HepG2 (cell line): Measurements from ENCODE around the gene SIX5. TPM values are rescaled to one million over a fixed set of nuclear protein-coding genes. Genes with fewer than 3 reads are reported as not detected.

Source experiments
- DMAP1 ChIP-seq: IDR thresholded peaks from 2 replicates; pipeline ENCODE4 v1.6.1; 2016
- NFRKB ChIP-seq: fragments of 450-650 bp; IDR thresholded peaks from 2 replicates; pipeline ENCODE4 v1.6.1; 2017
- NR0B2 ChIP-seq: sonication (generic); formaldehyde crosslinking; IDR thresholded peaks from 2 replicates; pipeline ENCODE4 v1.4.0; 2020; ENCODE audit warnings: mild to moderate bottlenecking, missing genetic modification reagents
- SIN3B ChIP-seq: fragments of 150-350 bp; IDR thresholded peaks from 2 replicates; pipeline ENCODE4 v1.6.1; 2014; ENCODE audit warnings: low read length
- SP1 ChIP-seq, 2 experiments: fragments of 450-650 bp in 1 of 2; sonication (generic) in 1 of 2; formaldehyde crosslinking in 1 of 2; IDR thresholded peaks; 2 replicates each; pipeline versions ENCODE4 v1.4.0 to v1.6.1; 2016 to 2020; ENCODE audit warnings: missing genetic modification reagents in 1 of 2
- TCF12 ChIP-seq, 2 experiments: fragments of 450-650 bp in 1 of 2; sonication (generic) in 1 of 2; formaldehyde crosslinking in 1 of 2; IDR thresholded peaks; 2 replicates each; pipeline versions ENCODE4 v1.6.1 to v1.8.0; 2017 to 2022; ENCODE audit warnings: antibody characterized with exemption in 1 of 2, mild to moderate bottlenecking in 1 of 2, missing genetic modification reagents in 1 of 2, moderate library complexity in 1 of 2
- TFDP1 ChIP-seq: IDR thresholded peaks from 2 replicates; pipeline ENCODE4 v1.6.1; 2016; ENCODE audit warnings: missing compliant biosample characterization, missing genetic modification reagents, borderline replicate concordance
- TFDP2 ChIP-seq: sonication (generic); formaldehyde crosslinking; IDR thresholded peaks from 2 replicates; pipeline ENCODE4 v1.4.0; 2020; ENCODE audit warnings: missing genetic modification reagents
- ZFY ChIP-seq: sonication (generic); formaldehyde crosslinking; IDR thresholded peaks from 2 replicates; pipeline ENCODE4 v1.4.0; 2020; ENCODE audit warnings: missing genetic modification reagents
- ZKSCAN1 ChIP-seq: fragments of 150-350 bp; IDR thresholded peaks from 2 replicates; pipeline ENCODE4 v1.6.1; 2014; ENCODE audit warnings: low read length
- ZNF160 ChIP-seq: sonication (generic); formaldehyde crosslinking; IDR thresholded peaks from 2 replicates; pipeline ENCODE4 v1.8.0; 2022; ENCODE audit warnings: mild to moderate bottlenecking, inconsistent platforms, missing genetic modification reagents
- ZNF407 ChIP-seq: sonication (generic); formaldehyde crosslinking; IDR thresholded peaks from one replicate; pipeline ENCODE4 v1.5.1; 2020; ENCODE audit warnings: mild to moderate bottlenecking, missing genetic modification reagents; ENCODE audit errors: not compliant biosample characterization
- ZNF432 ChIP-seq: sonication (generic); formaldehyde crosslinking; IDR thresholded peaks from 2 replicates; pipeline ENCODE4 v1.5.0; 2020; ENCODE audit warnings: missing genetic modification reagents, mild to moderate bottlenecking, borderline replicate concordance
- ZNF589 ChIP-seq: sonication (generic); formaldehyde crosslinking; conservative IDR thresholded peaks from 2 replicates; pipeline ENCODE4 v1.8.0; 2022; ENCODE audit warnings: mild to moderate bottlenecking, moderate library complexity, missing genetic modification reagents
- ZNF644 ChIP-seq: IDR thresholded peaks from 2 replicates; pipeline ENCODE4 v1.6.1; 2016; ENCODE audit warnings: low read depth
- ZNF670 ChIP-seq: sonication (generic); formaldehyde crosslinking; IDR thresholded peaks from 2 replicates; pipeline ENCODE4 v1.8.0; 2022; ENCODE audit warnings: mild to moderate bottlenecking, missing genetic modification reagents, borderline replicate concordance
- ZNF850 ChIP-seq: sonication (generic); formaldehyde crosslinking; conservative IDR thresholded peaks from 2 replicates; pipeline ENCODE4 v1.9.0; 2021; ENCODE audit warnings: mild to moderate bottlenecking, missing genetic modification reagents
- ZNF891 ChIP-seq: sonication (generic); formaldehyde crosslinking; IDR thresholded peaks from 2 replicates; pipeline ENCODE4 v1.5.0; 2020; ENCODE audit warnings: mild to moderate bottlenecking, missing genetic modification reagents
- ZSCAN30 ChIP-seq: sonication (generic); formaldehyde crosslinking; IDR thresholded peaks from 2 replicates; pipeline ENCODE4 v1.5.0; 2020; ENCODE audit warnings: mild to moderate bottlenecking, missing genetic modification reagents
- polyA plus RNA-seq, 8 experiments: library from polyadenylated mRNA; depleted of rRNA in 3 of 8; stranded (reverse) in 7 of 8; unstranded in 1 of 8; fragments of >200 nt; fragmentation: Illumina TruSeq in 4 of 8; extraction: Trizol in 4 of 8; gene quantifications; 2 replicates each; pipeline versions ENCODE4 v1.2.1 to v1.2.3, GENCODE V29; 2011 to 2016; ENCODE audit warnings: low read depth in 4 of 8, missing spikeins in 1 of 8, mixed read lengths in 1 of 8; ENCODE audit not compliant: insufficient read depth in 1 of 8
- total RNA-seq, 5 experiments: library from RNA; depleted of rRNA; stranded (reverse); fragments of >200 nt; fragmentation: Illumina TruSeq; extraction: Trizol; gene quantifications; 2 replicates each; pipeline ENCODE4 v1.2.3, GENCODE V29; 2016; ENCODE audit warnings: low read depth in 1 of 5

Gene SIX5
- total and polyA plus RNA-seq, 2 of the 13 experiments (the other 11 are each of a cell fraction or from before 2014, with no cell fraction given), result 7.7 to 10.5 TPM

- TF ChIP-seq SP1 (IDR thresholded peaks at IDR 0.05), result no peak
- TF ChIP-seq SP1 (CRISPR knock-in tag; IDR thresholded peaks at IDR 0.05), result 0 out of 2 replicates have a peak, but pooled peaks have one; percentile 11
- TF ChIP-seq ZNF589 (CRISPR knock-in tag), result no peak
- TF ChIP-seq NFRKB, result no peak
- TF ChIP-seq ZNF407 (CRISPR knock-in tag), result peak; percentile 89
- TF ChIP-seq ZNF850 (CRISPR knock-in tag), result no peak
- no peak; the same call in 1 of the 2 replicates for TF ChIP-seq DMAP1 (CRISPR knock-in tag)
- no peak for TF ChIP-seq SIN3B
- TF ChIP-seq ZNF670 (CRISPR knock-in tag), result 0 out of 2 replicates have a peak, but pooled peaks have one; percentile 26
- no peak for TF ChIP-seq ZNF644 (CRISPR knock-in tag)
- peak; percentile 66 for TF ChIP-seq NR0B2 (CRISPR knock-in tag)
- 0 out of 2 replicates have a peak, but pooled peaks have one; percentile 27 for TF ChIP-seq TFDP1
- no peak for TF ChIP-seq TCF12 (IDR thresholded peaks at IDR 0.05)
- TF ChIP-seq TCF12 (CRISPR knock-in tag; IDR thresholded peaks at IDR 0.05), result no peak
- TF ChIP-seq ZKSCAN1, result no peak
- 0 out of 2 replicates have a peak, but pooled peaks have one; percentile 33 for TF ChIP-seq ZSCAN30 (CRISPR knock-in tag)
- TF ChIP-seq ZNF891 (CRISPR knock-in tag), result peak; percentile 91; the same call in 1 of the 2 replicates
- TF ChIP-seq ZFY, result peak; percentile 84
- no peak for TF ChIP-seq ZNF160 (CRISPR knock-in tag)
- TF ChIP-seq TFDP2 (CRISPR knock-in tag), result peak; percentile 67
- TF ChIP-seq ZNF432 (CRISPR knock-in tag), result no peak
These were observed 984 bp downstream of the SIX5 start (continued) for GRCh38 chr19:45767881-45768654.
